ENCODE results near the gene PRSS56. TPM values are rescaled to one million over a fixed set of nuclear protein-coding genes. Genes with fewer than 3 reads are reported as not detected.

The PRSS56 gene
- total RNA-seq, 1 donor from 2014 or later: not detected

DNA sequence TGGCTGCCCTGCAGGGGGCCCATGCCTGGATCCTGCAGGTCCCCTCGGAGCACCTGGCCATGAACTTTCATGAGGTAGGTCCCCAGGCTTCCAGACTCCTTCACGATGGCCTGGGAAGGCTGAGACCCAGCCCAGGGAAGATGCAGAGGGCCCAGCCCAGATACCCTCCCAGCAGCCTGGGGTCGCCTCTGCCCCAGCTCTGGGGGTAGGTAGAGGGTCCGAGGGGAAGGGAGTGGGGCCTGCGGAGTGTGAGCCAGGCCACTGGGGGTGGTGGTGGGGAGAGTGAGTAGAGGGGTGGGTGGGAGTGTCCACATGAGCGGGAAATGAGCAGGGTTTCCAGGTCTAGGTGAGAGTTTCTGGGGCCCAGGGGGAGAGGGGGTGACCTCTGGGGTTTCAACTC, 4.6 kb downstream of the PRSS56 start:
- H3K4me3 ChIP-seq (ENCODE audit: low read depth, low read length): no peak overlapping the region
- H3K36me3 ChIP-seq (ENCODE audit: control insufficient read depth, insufficient read depth, low read length): no peaks in the 10 kb centered on the region
- TF ChIP-seq, protein P1, sequence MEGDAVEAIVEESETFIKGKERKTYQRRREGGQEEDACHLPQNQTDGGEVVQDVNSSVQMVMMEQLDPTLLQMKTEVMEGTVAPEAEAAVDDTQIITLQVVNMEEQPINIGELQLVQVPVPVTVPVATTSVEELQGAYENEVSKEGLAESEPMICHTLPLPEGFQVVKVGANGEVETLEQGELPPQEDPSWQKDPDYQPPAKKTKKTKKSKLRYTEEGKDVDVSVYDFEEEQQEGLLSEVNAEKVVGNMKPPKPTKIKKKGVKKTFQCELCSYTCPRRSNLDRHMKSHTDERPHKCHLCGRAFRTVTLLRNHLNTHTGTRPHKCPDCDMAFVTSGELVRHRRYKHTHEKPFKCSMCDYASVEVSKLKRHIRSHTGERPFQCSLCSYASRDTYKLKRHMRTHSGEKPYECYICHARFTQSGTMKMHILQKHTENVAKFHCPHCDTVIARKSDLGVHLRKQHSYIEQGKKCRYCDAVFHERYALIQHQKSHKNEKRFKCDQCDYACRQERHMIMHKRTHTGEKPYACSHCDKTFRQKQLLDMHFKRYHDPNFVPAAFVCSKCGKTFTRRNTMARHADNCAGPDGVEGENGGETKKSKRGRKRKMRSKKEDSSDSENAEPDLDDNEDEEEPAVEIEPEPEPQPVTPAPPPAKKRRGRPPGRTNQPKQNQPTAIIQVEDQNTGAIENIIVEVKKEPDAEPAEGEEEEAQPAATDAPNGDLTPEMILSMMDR (IDR thresholded peaks at IDR 0.05; ENCODE audit: insufficient read depth, low read length, poor library complexity, severe bottlenecking): no peak
- H3K27me3 ChIP-seq (ENCODE audit: control insufficient read depth, insufficient read depth, low read length): peaks cover 72% of the 10 kb centered on the region
- DNase-seq (ENCODE audit: low read depth): no peak

DNA sequence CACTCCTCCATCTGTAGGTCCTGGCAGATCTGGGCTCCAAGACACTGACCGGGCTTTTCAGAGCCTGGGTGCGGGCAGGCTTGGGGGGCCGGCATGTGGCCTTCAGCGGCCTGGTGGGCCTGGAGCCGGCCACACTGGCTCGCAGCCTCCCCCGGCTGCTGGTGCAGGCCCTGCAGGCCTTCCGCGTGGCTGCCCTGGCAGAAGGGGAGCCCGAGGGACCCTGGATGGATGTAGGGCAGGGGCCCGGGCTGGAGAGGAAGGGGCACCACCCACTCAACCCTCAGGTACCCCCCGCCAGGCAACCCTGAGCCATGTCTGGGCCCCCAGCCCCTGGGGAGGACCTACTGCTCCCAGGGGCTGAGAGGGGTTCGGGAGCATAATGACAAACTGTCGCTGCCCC, 5.0 kb downstream of the PRSS56 start:
- Histone ChIP-seq H3K36me3 (ENCODE audit: control insufficient read depth, insufficient read depth, low read length) (no peaks in the 10 kb centered on the region), H3K4me3 (ENCODE audit: low read depth, low read length) (no peak overlapping the region), H3K27me3 (ENCODE audit: control insufficient read depth, insufficient read depth, low read length) (peaks cover 69% of the 10 kb centered on the region)
- TF ChIP-seq, protein P1 (IDR thresholded peaks at IDR 0.05; ENCODE audit: insufficient read depth, low read length, poor library complexity, severe bottlenecking): no peak
- no peak for DNase-seq (ENCODE audit: low read depth)

DNA sequence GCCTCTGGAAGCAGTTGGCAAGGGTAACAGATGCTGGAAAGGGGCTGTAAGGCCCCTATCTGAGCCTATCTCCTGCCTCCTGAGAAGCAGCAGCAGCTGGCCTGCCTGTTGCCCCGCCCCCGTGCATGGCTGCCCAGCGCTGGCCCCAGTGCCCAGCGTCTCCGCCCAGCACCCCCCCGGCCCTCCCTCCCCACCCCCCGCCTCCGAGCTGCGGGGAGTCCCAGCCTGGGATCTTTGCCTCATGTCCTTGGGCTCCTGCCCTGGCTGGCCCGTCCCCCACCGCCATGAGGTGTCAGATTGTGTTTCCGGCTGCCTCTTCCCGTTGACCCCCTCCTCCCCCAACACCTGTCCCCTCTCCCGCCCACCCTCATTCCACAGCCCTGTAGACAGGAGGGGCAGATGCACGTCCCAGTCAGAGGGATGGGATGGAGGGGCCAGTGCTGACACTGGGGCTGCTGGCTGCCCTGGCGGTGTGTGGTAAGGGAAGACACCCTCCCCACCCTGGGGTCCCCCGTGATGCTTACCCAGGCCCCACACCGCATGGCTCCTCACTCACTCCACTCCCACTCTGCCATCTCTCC, 5.7 kb downstream of the PRSS56 start, which contains the start of gene CHRND:
CHRND (plus strand) TSS at position 370 of the 581 bp plus-strand sequence; CDS start at position 426, 56 bp downstream.
- Histone ChIP-seq H3K4me3 (ENCODE audit: low read depth, low read length) (no peak within 1 kb of the TSS), H3K36me3 (ENCODE audit: control insufficient read depth, insufficient read depth, low read length) (no peaks in the 10 kb centered on the region), H3K27me3 (ENCODE audit: control insufficient read depth, insufficient read depth, low read length) (peaks cover 65% of the 10 kb centered on the region)
- TF ChIP-seq, protein P1 (IDR thresholded peaks at IDR 0.05; ENCODE audit: insufficient read depth, low read length, poor library complexity, severe bottlenecking): no peak
- no peak for DNase-seq (ENCODE audit: low read depth)

DNA sequence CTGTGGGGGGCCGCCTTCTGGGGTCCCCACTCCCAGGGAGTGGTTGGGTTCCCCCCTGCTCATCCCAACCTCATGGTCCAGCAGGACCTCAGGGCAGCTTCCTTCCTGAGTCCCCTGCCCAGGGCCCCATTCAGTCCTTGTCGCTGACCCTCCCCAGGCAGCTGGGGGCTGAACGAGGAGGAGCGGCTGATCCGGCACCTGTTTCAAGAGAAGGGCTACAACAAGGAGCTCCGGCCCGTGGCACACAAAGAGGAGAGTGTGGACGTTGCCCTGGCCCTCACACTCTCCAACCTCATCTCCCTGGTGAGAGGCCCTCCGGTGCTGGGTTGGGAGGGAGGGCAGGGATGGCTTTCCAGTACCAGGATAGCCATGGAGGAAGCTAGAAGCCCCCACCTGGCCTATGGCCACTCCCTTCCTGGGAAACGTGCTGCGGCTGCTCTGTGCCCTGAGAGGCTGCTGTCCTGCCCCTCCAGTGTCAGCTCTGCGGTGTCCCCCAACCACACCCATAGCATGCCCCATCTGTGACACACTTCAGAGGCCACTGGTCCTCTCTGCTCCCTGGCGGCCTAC, 6.3 kb downstream of the PRSS56 start:
- Histone ChIP-seq H3K36me3 (ENCODE audit: control insufficient read depth, insufficient read depth, low read length) (no peaks in the 10 kb centered on the region), H3K4me3 (ENCODE audit: low read depth, low read length) (no peak overlapping the region), H3K27me3 (ENCODE audit: control insufficient read depth, insufficient read depth, low read length) (peaks cover 59% of the 10 kb centered on the region)
- TF ChIP-seq, protein P1 (IDR thresholded peaks at IDR 0.05; ENCODE audit: insufficient read depth, low read length, poor library complexity, severe bottlenecking): no peak
- DNase-seq (ENCODE audit: low read depth): no peak

DNA sequence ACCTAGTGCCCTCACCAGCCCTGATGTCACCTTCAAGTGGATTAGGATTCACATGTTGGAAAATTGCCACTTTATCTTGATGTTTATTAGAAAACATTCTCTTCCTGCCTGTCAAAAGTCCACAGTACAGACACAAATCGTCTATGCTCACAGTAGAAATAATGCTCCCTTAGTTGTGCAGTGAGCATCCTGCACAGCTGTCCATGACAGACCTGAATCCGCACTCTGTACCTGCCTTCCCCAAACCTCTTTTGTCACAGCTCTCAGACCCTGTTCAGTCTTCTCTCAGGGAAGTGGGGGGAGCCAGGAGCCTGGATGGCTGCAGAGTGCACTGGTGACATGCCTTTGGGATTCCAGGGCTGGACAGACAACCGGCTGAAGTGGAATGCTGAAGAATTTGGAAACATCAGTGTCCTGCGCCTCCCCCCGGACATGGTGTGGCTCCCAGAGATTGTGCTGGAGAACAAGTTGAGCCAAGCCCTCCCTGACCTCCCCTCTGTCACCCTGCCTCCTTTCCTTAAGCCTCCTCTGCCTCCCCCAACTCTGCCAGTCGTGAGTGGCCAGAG, 7.8 kb downstream of the PRSS56 start:
- Histone ChIP-seq H3K27me3 (ENCODE audit: control insufficient read depth, insufficient read depth, low read length) (peaks cover 44% of the 10 kb centered on the region), H3K36me3 (ENCODE audit: control insufficient read depth, insufficient read depth, low read length) (no peaks in the 10 kb centered on the region), H3K4me3 (ENCODE audit: low read depth, low read length) (no peak overlapping the region)
- TF ChIP-seq, protein P1 (IDR thresholded peaks at IDR 0.05; ENCODE audit: insufficient read depth, low read length, poor library complexity, severe bottlenecking): no peak
- DNase-seq (ENCODE audit: low read depth): no peak

Data from kidney epithelial cell (primary cell).